IMR-90 (cell line): ENCODE data around the gene ROR2. TPM values are rescaled to one million over a fixed set of nuclear protein-coding genes. Genes with fewer than 3 reads are reported as not detected.

ENCODE experiments used
- ATAC-seq: fragments of 200-7000 bp; cut with Tn5 transposase; 2 replicates; pipeline ENCODE4 v1.9.1; 2020; ENCODE audit warnings: low read depth, mild to moderate bottlenecking, moderate library complexity
- BruUV-seq: library from RNA; stranded (reverse); fragments of 400-500 nt; replicated peaks from 2 replicates; lab custom pipeline; 2021; lab: Mats Ljungman, UMichigan
- CTCF ChIA-PET: fragments of 300-600 bp; formaldehyde crosslinking; extraction: SDS; loops from one replicate; lab custom pipeline; 2021; ENCODE audit warnings: antibody characterized with exemption; lab: Yijun Ruan, JAX
- POLR2A ChIA-PET: fragments of 300-600 bp; sonication (Branson Sonifier 250); formaldehyde crosslinking; loops from one replicate; lab custom pipeline; 2022; ENCODE audit warnings: antibody characterized with exemption; ENCODE audit not compliant: unreplicated experiment; lab: Charles Lee
- DNase-seq: peaks from one replicate; pipeline ENCODE4 v3.0.0; 2013
- H2AFZ ChIP-seq: replicated peaks from 2 replicates; pipeline ENCODE3; 2013; ENCODE audit warnings: low read length, mild to moderate bottlenecking; ENCODE audit not compliant: poor library complexity
- H2AK5ac ChIP-seq: 2 replicates; pipeline ENCODE4 v1.6.1; 2013; ENCODE audit warnings: low read depth, low read length, inconsistent platforms
- H2AK9ac ChIP-seq: replicated peaks from 2 replicates; pipeline ENCODE3; 2013; ENCODE audit warnings: mild to moderate bottlenecking, low read depth, low read length, moderate library complexity; ENCODE audit not compliant: poor library complexity
- H2BK120ac ChIP-seq: 2 replicates; pipeline ENCODE4 v1.6.1; 2013; ENCODE audit warnings: low read depth, low read length, inconsistent platforms
- H2BK15ac ChIP-seq: 3 replicates; pipeline ENCODE4 v1.6.1; 2013; ENCODE audit warnings: low read depth, low read length, inconsistent platforms
- H2BK20ac ChIP-seq: 2 replicates; pipeline ENCODE4 v1.6.1; 2013; ENCODE audit warnings: low read depth, mild to moderate bottlenecking, inconsistent platforms, low read length, moderate library complexity
- H2BK5ac ChIP-seq: 2 replicates; pipeline ENCODE4 v1.6.1; 2013; ENCODE audit warnings: mild to moderate bottlenecking, low read depth, low read length, inconsistent platforms; ENCODE audit not compliant: poor library complexity, severe bottlenecking
- H3K14ac ChIP-seq: replicated peaks from 2 replicates; pipeline ENCODE4 v1.6.1; 2013; ENCODE audit warnings: low read depth, low read length, inconsistent platforms
- H3K18ac ChIP-seq: 2 replicates; pipeline ENCODE4 v1.6.1; 2013; ENCODE audit warnings: low read depth, low read length, control low read depth
- H3K23ac ChIP-seq: 2 replicates; pipeline ENCODE4 v1.6.1; 2013; ENCODE audit warnings: low read depth, low read length, inconsistent platforms
- H3K27ac ChIP-seq: 2 replicates; pipeline ENCODE4 v1.5.1; 2013; ENCODE audit warnings: mild to moderate bottlenecking, control low read depth, low read length; ENCODE audit not compliant: insufficient read depth
- H3K27me3 ChIP-seq: 2 replicates; pipeline ENCODE4 v1.6.1; 2013; ENCODE audit warnings: low read length; ENCODE audit not compliant: control insufficient read depth, insufficient read depth
- H3K36me3 ChIP-seq: 2 replicates; pipeline ENCODE4 v1.6.1; 2013; ENCODE audit warnings: low read length, mixed read lengths; ENCODE audit not compliant: control insufficient read depth, insufficient read depth
- H3K4ac ChIP-seq: 2 replicates; pipeline ENCODE4 v1.6.1; 2013; ENCODE audit warnings: low read depth, low read length, inconsistent platforms
- H3K4me1 ChIP-seq: 2 replicates; pipeline ENCODE4 v1.6.1; 2013; ENCODE audit warnings: low read length, mixed read lengths; ENCODE audit not compliant: control insufficient read depth, insufficient read depth
- H3K4me2 ChIP-seq: 2 replicates; pipeline ENCODE4 v1.6.1; 2013; ENCODE audit warnings: low read depth, mild to moderate bottlenecking, control low read depth, low read length, moderate library complexity
- H3K4me3 ChIP-seq: 2 replicates; pipeline ENCODE4 v1.5.1; 2013; ENCODE audit warnings: low read depth, mild to moderate bottlenecking, control low read depth, low read length, moderate library complexity; ENCODE audit not compliant: insufficient read depth
- H3K56ac ChIP-seq: 2 replicates; pipeline ENCODE4 v1.6.1; 2013; ENCODE audit warnings: low read length, inconsistent platforms; ENCODE audit not compliant: insufficient read depth; ENCODE audit errors: extremely low read depth
- H3K79me1 ChIP-seq, 2 experiments: 2 replicates each; pipeline ENCODE4 v1.6.1; 2013; ENCODE audit warnings: low read length in 2 of 2, inconsistent platforms in 1 of 2, low read depth in 1 of 2
- H3K9ac ChIP-seq: 2 replicates; pipeline ENCODE4 v1.6.1; 2013; ENCODE audit warnings: low read depth, low read length, control low read depth
- H3K9me1 ChIP-seq: 2 replicates; pipeline ENCODE4 v1.6.1; 2013; ENCODE audit warnings: low read length, inconsistent platforms; ENCODE audit not compliant: insufficient read depth
- H3K9me3 ChIP-seq: 2 replicates; pipeline ENCODE4 v1.6.1; 2013; ENCODE audit warnings: low read length; ENCODE audit not compliant: control insufficient read depth, insufficient read depth
- H4K20me1 ChIP-seq: 2 replicates; pipeline ENCODE4 v1.6.1; 2013; ENCODE audit warnings: low read length, inconsistent platforms; ENCODE audit not compliant: insufficient read depth
- H4K5ac ChIP-seq: 2 replicates; pipeline ENCODE4 v1.6.1; 2013; ENCODE audit warnings: mild to moderate bottlenecking, low read depth, low read length, control low read depth
- H4K8ac ChIP-seq, 2 experiments: 2 replicates each; pipeline ENCODE4 v1.6.1; 2013; ENCODE audit warnings: low read depth in 2 of 2, low read length in 2 of 2, control low read depth in 1 of 2, inconsistent platforms in 1 of 2
- H4K91ac ChIP-seq: 2 replicates; pipeline ENCODE4 v1.6.1; 2013; ENCODE audit warnings: low read depth, low read length, inconsistent platforms; ENCODE audit not compliant: insufficient read depth
- BHLHE40 ChIP-seq: fragments of 150-350 bp; IDR thresholded peaks from 2 replicates; pipeline ENCODE4 v1.6.1; 2016; ENCODE audit warnings: mild to moderate bottlenecking, low read depth, low read length
- CEBPB ChIP-seq: IDR thresholded peaks from 2 replicates; pipeline ENCODE4 v1.6.1; 2012; ENCODE audit warnings: low read depth, low read length, improper control_type of control experiment
- CHD1 ChIP-seq: IDR thresholded peaks from 2 replicates; pipeline ENCODE4 v1.6.1; 2012; ENCODE audit warnings: low read depth, low read length, improper control_type of control experiment
- CTCF ChIP-seq: conservative IDR thresholded peaks from 2 replicates; pipeline ENCODE4 v1.5.1; 2012; ENCODE audit warnings: mild to moderate bottlenecking, low read depth, low read length, improper control_type of control experiment
- ELK1 ChIP-seq: fragments of 150-350 bp; IDR thresholded peaks from 2 replicates; pipeline ENCODE4 v1.6.1; 2016; ENCODE audit warnings: low read depth, mild to moderate bottlenecking, low read length, moderate library complexity, borderline replicate concordance
- FOS ChIP-seq: fragments of 150-350 bp; IDR thresholded peaks from 2 replicates; pipeline ENCODE4 v1.6.1; 2016; ENCODE audit warnings: low read depth, low read length
- MAFK ChIP-seq: IDR thresholded peaks from 2 replicates; pipeline ENCODE4 v1.6.1; 2012; ENCODE audit warnings: low read depth, low read length, improper control_type of control experiment
- MAZ ChIP-seq: IDR thresholded peaks from 2 replicates; pipeline ENCODE4 v1.6.1; 2012; ENCODE audit warnings: low read depth, mild to moderate bottlenecking, low read length, improper control_type of control experiment, moderate library complexity, borderline replicate concordance
- POLR2A ChIP-seq: IDR thresholded peaks from 2 replicates; pipeline ENCODE4 v1.6.1; 2012; ENCODE audit warnings: mild to moderate bottlenecking, low read depth, low read length
- RAD21 ChIP-seq: IDR thresholded peaks from 2 replicates; pipeline ENCODE4 v1.6.1; 2012; ENCODE audit warnings: low read length, improper control_type of control experiment
- RCOR1 ChIP-seq: IDR thresholded peaks from 2 replicates; pipeline ENCODE4 v1.6.1; 2012; ENCODE audit warnings: mild to moderate bottlenecking, low read length, improper control_type of control experiment; ENCODE audit not compliant: insufficient replicate concordance
- RFX5 ChIP-seq: IDR thresholded peaks from 2 replicates; pipeline ENCODE4 v1.8.0; 2012; ENCODE audit warnings: low read depth, mild to moderate bottlenecking, low read length, moderate library complexity
- SMC3 ChIP-seq: fragments of 150-350 bp; IDR thresholded peaks from 2 replicates; pipeline ENCODE4 v1.6.1; 2016; ENCODE audit warnings: low read depth, mild to moderate bottlenecking, antibody characterized with exemption, low read length, moderate library complexity
- USF2 ChIP-seq: fragments of 150-350 bp; IDR thresholded peaks from 2 replicates; pipeline ENCODE4 v1.6.1; 2017; ENCODE audit warnings: mild to moderate bottlenecking, antibody characterized with exemption, low read length, low read depth
- WGBS, 2 experiments: methylation state at CpG; one replicate each; pipeline versions ENCODE4 v1.1.5 to v1.1.7; 2013; ENCODE audit warnings: missing lambda C conversion rate in 2 of 2; ENCODE audit not compliant: insufficient read length in 1 of 2; ENCODE audit errors: extremely low coverage in 2 of 2; 5-methylcytosine and 5-hydroxymethylcytosine counted together
- dilution Hi-C: fragments of 300-500 bp; cut with HindIII; formaldehyde crosslinking; loops from one replicate; pipeline ENCODE4 v1.14.3; 2018; ENCODE audit warnings: low sequenced_read_pairs; ENCODE audit not compliant: unreplicated experiment
- in situ Hi-C: fragments of 300-500 bp; cut with MboI; formaldehyde crosslinking; loops from 3 replicates; pipeline ENCODE4 v1.14.3; 2019; ENCODE audit warnings: low sequenced_read_pairs, inconsistent platforms, mixed read lengths
- intact Hi-C: fragments of 100-400 bp; cut with micrococcal nuclease; formaldehyde crosslinking; loops from 2 replicates; pipeline ENCODE4 v1.10.0; 2022
- polyA plus RNA-seq, 3 experiments: library from polyadenylated mRNA; depleted of rRNA; stranded (reverse); fragments of >200 nt; gene quantifications; 2 replicates each; pipeline ENCODE4 v1.2.3, GENCODE V29; 2012; ENCODE audit warnings: low replicate concordance in 1 of 3
- total RNA-seq: library from RNA; depleted of rRNA; stranded (reverse); fragments of >200 nt; gene quantifications from 2 replicates; pipeline ENCODE4 v1.2.3, GENCODE V29; 2012

ROR2 gene
- total and polyA plus RNA-seq, 2 of the 4 experiments (the other 2 are of a cell fraction) = 2.3 to 4.8 TPM

- Histone ChIP-seq H3K27me3 (no peaks in the 10 kb centered on the region), H3K9me1 (peaks cover 24% of the 10 kb centered on the region), H2AK5ac (peak overlapping the region; percentile 80; the same call in 1 of the 2 replicates), H2AFZ (peak overlapping the region; percentile 25), H3K4me2 (no peak overlapping the region), H3K56ac (no peak overlapping the region), H3K9ac (no peak overlapping the region), H3K4me3 (no peak overlapping the region), H3K9me3 (no peaks in the 10 kb centered on the region), H2BK5ac (no peak overlapping the region), H2AK9ac (no peak overlapping the region), H3K4ac (0 out of 2 replicates have a peak overlapping the region, but pooled peaks have one; percentile 35), H2BK120ac (peak overlapping the region; percentile 47; the same call in 1 of the 2 replicates), H3K4me1 (peaks cover 34% of the 10 kb centered on the region), H3K18ac (no peak overlapping the region), H3K27ac (no peak overlapping the region), H4K91ac (no peak overlapping the region), H4K5ac (no peak overlapping the region), H2BK20ac (peak overlapping the region; percentile 52; the same call in 1 of the 2 replicates), H3K79me1 (peaks cover 0 to 12% of the 10 kb centered on the region in 2 experiments; a peak in 1 of 4 replicates), H3K36me3 (peaks cover 11% of the 10 kb centered on the region; the same call in 1 of the 2 replicates), H4K8ac (no peak overlapping the region), H4K20me1 (peaks cover 8% of the 10 kb centered on the region), H2BK15ac (no peak overlapping the region; the same call in 2 of the 3 replicates), H3K14ac (no peak overlapping the region), H3K23ac (no peak overlapping the region)
- DNase-seq (peak; percentile 58), ATAC-seq (peak; percentile 18)
- in situ Hi-C loops = loop anchor here (10.0 kb wide), 1 partner anchor 180 kb away; the partner anchor contains the start of gene ROR2
- POLR2A ChIA-PET = no interaction called here
- BruUV-seq = no TSS peak
- dilution Hi-C loops = no loop called here
- no CpG with 5 or more reads among the region's 9 CpGs for WGBS, 2 experiments
- CTCF ChIA-PET = interaction anchor here (0.5 to 2.1 kb wide), 3 partner anchors 16 to 318 kb away, joined by 3 to 10 read pairs (median 4); no protein-coding TSS in a partner anchor
- intact Hi-C loops = loop anchor here (1.0 to 10.0 kb wide), 5 partner anchors 42 to 858 kb away; partner anchors contain the start of gene ROR2
- TF ChIP-seq CEBPB = no peak
- TF ChIP-seq CHD1 = no peak
- peak; percentile 77 for TF ChIP-seq CTCF
- peak; percentile 94 for TF ChIP-seq RAD21
- TF ChIP-seq FOS = no peak
- TF ChIP-seq RCOR1 = no peak
- no peak for TF ChIP-seq MAFK
- peak; percentile 92 for TF ChIP-seq SMC3
- no peak for TF ChIP-seq ELK1
- TF ChIP-seq BHLHE40 = no peak
- TF ChIP-seq RFX5 = no peak
- no peak for TF ChIP-seq USF2
- peak; percentile 41; the same call in 1 of the 2 replicates for TF ChIP-seq POLR2A
- TF ChIP-seq MAZ = peak; percentile 41; the same call in 1 of the 2 replicates
These were observed 174.9 kb downstream of the ROR2 start for GRCh38 chr9:91775011-91775707.
